Keratinocyte (primary cell): Measurements from ENCODE around the gene CACNA1I.

ENCODE experiments used
- CTCF ChIP-seq, 3 experiments: IDR thresholded peaks in 1 of 3; conservative IDR thresholded peaks in 1 of 3; optimal IDR thresholded peaks in 1 of 3; 2 replicates in 2 of 3; 3 replicates in 1 of 3; pipeline versions ENCODE3 to v1.5.1; 2011; ENCODE audit warnings: low read length in 3 of 3, mild to moderate bottlenecking in 3 of 3, moderate library complexity in 2 of 3, control low read depth in 1 of 3, inconsistent platforms in 1 of 3; ENCODE audit not compliant: insufficient read depth in 2 of 3; ENCODE audit errors: extremely low read depth in 1 of 3
- EZH2 ChIP-seq: IDR thresholded peaks from one replicate; pipeline ENCODE4 v1.6.1; 2012; ENCODE audit warnings: inconsistent platforms, mild to moderate bottlenecking, low read length, moderate library complexity

GRCh38 chr22:39707351-39707750, 136.8 kb downstream of the CACNA1I start:
- TF ChIP-seq CTCF (optimal IDR thresholded peaks at IDR 0.05 in 1 of 3, IDR thresholded peaks at IDR 0.05 in 1 of 3, conservative IDR thresholded peaks at IDR 0.05 in 1 of 3; ENCODE audit: extremely low read depth in 1 of 3, insufficient read depth in 2 of 3, low read length in 3 of 3) (no peak), EZH2 (no peak)
